Astrocyte (in vitro differentiated cells and primary cell): ENCODE data around the gene PRDX5.

Experiments used
- CTCF ChIP-seq: IDR thresholded peaks from 2 replicates; pipeline ENCODE4 v1.5.1; 2011; ENCODE audit warnings: low read depth, mild to moderate bottlenecking, inconsistent platforms, low read length, moderate library complexity; ENCODE audit not compliant: insufficient read depth
- EZH2 ChIP-seq: IDR thresholded peaks from 2 replicates; pipeline ENCODE4 v1.6.1; 2012; ENCODE audit warnings: mild to moderate bottlenecking, low read length, inconsistent platforms; ENCODE audit not compliant: insufficient read depth

GRCh38 chr11:64306876-64307622 lies 10.9 kb upstream of the PRDX5 start:
- TF ChIP-seq CTCF, result no peak
- no peak for TF ChIP-seq EZH2
